Keratinocyte (primary cell): ENCODE data around the gene COL4A6.

ENCODE experiments used
- EZH2 ChIP-seq: IDR thresholded peaks from one replicate; pipeline ENCODE4 v1.6.1; 2012; ENCODE audit warnings: inconsistent platforms, mild to moderate bottlenecking, low read length, moderate library complexity
- TF ChIP-seq, protein P1 (sequence below), 3 experiments: IDR thresholded peaks in 1 of 3; conservative IDR thresholded peaks in 1 of 3; optimal IDR thresholded peaks in 1 of 3; 2 replicates in 2 of 3; 3 replicates in 1 of 3; pipeline versions ENCODE3 to v1.5.1; 2011; ENCODE audit warnings: low read length in 3 of 3, mild to moderate bottlenecking in 3 of 3, moderate library complexity in 2 of 3, control low read depth in 1 of 3, inconsistent platforms in 1 of 3; ENCODE audit not compliant: insufficient read depth in 2 of 3; ENCODE audit errors: extremely low read depth in 1 of 3

- TF ChIP-seq, protein P1, sequence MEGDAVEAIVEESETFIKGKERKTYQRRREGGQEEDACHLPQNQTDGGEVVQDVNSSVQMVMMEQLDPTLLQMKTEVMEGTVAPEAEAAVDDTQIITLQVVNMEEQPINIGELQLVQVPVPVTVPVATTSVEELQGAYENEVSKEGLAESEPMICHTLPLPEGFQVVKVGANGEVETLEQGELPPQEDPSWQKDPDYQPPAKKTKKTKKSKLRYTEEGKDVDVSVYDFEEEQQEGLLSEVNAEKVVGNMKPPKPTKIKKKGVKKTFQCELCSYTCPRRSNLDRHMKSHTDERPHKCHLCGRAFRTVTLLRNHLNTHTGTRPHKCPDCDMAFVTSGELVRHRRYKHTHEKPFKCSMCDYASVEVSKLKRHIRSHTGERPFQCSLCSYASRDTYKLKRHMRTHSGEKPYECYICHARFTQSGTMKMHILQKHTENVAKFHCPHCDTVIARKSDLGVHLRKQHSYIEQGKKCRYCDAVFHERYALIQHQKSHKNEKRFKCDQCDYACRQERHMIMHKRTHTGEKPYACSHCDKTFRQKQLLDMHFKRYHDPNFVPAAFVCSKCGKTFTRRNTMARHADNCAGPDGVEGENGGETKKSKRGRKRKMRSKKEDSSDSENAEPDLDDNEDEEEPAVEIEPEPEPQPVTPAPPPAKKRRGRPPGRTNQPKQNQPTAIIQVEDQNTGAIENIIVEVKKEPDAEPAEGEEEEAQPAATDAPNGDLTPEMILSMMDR (optimal IDR thresholded peaks at IDR 0.05 in 1 of 3, IDR thresholded peaks at IDR 0.05 in 1 of 3, conservative IDR thresholded peaks at IDR 0.05 in 1 of 3; ENCODE audit: extremely low read depth in 1 of 3, insufficient read depth in 2 of 3, low read length in 3 of 3), result no peak
- no peak for TF ChIP-seq EZH2
Observed at GRCh38 chrX:108235986-108236385, 202.2 kb downstream of the COL4A6 start.
